ENCODE data around the gene LTBP2.

The LTBP2 gene

GRCh38 chr14:74589291-74589879 is 22.7 kb downstream of the LTBP2 start:
- DNase-seq (ENCODE audit: low read depth), result no peak
- no peak for TF ChIP-seq CTCF (conservative IDR thresholded peaks at IDR 0.05; ENCODE audit: control insufficient read depth, insufficient read depth, low read depth, low read length)
- H3K4me3 ChIP-seq (ENCODE audit: control insufficient read depth, low read depth, low read length), result no peak overlapping the region

- TF ChIP-seq CTCF (conservative IDR thresholded peaks at IDR 0.05; ENCODE audit: control insufficient read depth, insufficient read depth, low read depth, low read length), result no peak
- no peak for DNase-seq (ENCODE audit: low read depth)
- no peak overlapping the region for H3K4me3 ChIP-seq (ENCODE audit: control insufficient read depth, low read depth, low read length)
Observed at GRCh38 chr14:74587363-74587707, 24.7 kb downstream of the LTBP2 start.

- no peak for DNase-seq (ENCODE audit: low read depth)
- H3K4me3 ChIP-seq (ENCODE audit: control insufficient read depth, low read depth, low read length), result no peak overlapping the region
- no peak for TF ChIP-seq CTCF (conservative IDR thresholded peaks at IDR 0.05; ENCODE audit: control insufficient read depth, insufficient read depth, low read depth, low read length)
Observed at GRCh38 chr14:74586681-74587362, 25.2 kb downstream of the LTBP2 start.

DNA sequence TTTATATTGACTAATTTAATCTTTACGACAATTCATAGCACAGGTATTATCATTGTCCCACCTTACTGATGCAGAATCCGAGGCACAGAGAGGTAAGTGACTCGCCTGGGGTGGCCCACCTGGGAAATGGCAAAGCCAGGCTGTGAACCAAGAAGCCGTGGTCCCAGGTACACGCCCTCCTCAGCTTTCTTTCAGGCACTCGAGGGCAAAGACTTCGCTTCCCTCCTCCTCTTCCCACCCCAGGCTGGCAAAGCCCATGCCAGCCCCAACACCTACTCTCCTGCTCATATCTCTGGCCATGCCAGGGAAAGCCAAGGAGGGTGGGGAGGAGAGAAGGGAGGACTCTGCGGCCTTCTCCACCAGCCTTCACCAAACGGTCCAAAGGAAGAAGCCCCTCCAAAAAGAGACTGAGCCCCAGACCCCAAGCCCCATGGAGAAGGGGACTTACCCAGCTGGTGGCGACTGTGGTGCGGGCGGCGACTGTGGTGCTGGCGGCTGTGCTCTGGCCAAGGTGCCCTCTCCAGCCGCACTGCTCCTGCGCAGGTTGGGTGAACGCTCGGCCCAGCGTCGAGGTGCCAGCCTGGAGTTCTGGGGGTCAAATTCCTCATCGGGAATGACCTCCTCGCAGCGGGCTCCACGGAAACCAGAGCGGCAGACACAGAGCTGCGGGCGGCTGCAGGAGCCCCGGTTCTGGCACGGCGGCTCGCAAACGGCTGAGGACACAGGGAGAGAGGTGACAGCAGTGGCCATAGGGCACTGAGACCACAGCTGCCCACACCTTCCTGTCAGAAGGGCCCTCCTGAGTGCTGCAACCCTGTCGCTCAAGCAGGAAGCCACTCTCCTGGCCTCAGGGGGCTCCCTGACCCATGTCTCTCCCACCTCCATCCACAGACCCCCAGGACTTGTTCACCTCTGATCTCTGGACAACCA is 26.4 kb downstream of the LTBP2 start:
- TF ChIP-seq CTCF (conservative IDR thresholded peaks at IDR 0.05; ENCODE audit: control insufficient read depth, insufficient read depth, low read depth, low read length), result no peak

GRCh38 chr14:74584951-74585350 is 27.1 kb downstream of the LTBP2 start:
- no peak for DNase-seq (ENCODE audit: low read depth)
- TF ChIP-seq CTCF (conservative IDR thresholded peaks at IDR 0.05; ENCODE audit: control insufficient read depth, insufficient read depth, low read depth, low read length), result no peak
- H3K4me3 ChIP-seq (ENCODE audit: control insufficient read depth, low read depth, low read length), result no peak overlapping the region

More for the DNA sequence above, 26.4 kb downstream of the LTBP2 start:
- no peak overlapping the region for H3K4me3 ChIP-seq (ENCODE audit: control insufficient read depth, low read depth, low read length)
- no peak for DNase-seq (ENCODE audit: low read depth)

DNA sequence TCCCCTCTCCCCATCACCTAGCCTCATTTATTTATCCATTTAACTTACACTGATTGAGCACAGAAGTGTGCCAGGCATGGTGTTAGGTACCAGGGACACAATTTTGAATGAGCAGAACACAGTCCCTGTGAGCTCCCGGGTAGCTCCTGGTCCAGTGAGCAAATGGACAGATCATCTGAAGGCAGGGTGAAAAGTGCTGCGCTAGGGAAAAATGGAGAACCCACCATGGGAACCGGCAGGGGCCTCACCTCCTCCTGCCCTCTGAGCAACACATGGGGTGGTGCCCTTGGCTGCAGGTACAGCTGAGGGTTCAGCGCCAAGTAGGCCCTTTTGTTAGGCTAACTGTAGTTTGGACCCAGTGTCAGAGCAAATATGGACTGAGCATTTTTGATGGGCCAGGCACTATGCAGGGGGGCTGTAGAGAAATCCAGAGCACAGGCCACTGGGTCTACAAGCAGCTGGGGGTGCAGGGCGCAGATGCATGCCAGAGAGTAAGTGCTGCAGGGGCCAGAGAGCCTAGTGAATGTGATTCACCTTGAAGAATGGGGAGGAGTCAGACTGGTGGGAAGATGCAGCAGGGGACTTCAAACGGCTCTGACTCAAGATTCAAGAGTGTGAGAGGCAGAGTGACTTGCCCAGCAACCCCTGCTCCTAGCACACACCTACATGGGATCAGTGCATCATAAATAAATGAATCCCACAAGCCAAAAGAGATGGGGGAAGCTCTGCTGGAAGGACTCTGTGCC is 28.2 kb downstream of the LTBP2 start:
- peak; percentile 83 for DNase-seq (ENCODE audit: low read depth)
- no peak for TF ChIP-seq CTCF (conservative IDR thresholded peaks at IDR 0.05; ENCODE audit: control insufficient read depth, insufficient read depth, low read depth, low read length)
- H3K4me3 ChIP-seq (ENCODE audit: control insufficient read depth, low read depth, low read length), result no peak overlapping the region

Measured in fibroblast of mammary gland (primary cell).